CD4-positive, alpha-beta T cell treated with Interleukin-15 for 1 hour (primary cell): ENCODE data around the gene STAT5A.
"Not testable (repeated sequence)": the region's sequence is repeated elsewhere in the genome, so short reads cannot be mapped to it uniquely, and the experiment has no call there.

Experiments used
- DNase-seq: peaks from one replicate; pipeline ENCODE4 v3.0.0-alpha.2; 2020

Gene STAT5A

DNA sequence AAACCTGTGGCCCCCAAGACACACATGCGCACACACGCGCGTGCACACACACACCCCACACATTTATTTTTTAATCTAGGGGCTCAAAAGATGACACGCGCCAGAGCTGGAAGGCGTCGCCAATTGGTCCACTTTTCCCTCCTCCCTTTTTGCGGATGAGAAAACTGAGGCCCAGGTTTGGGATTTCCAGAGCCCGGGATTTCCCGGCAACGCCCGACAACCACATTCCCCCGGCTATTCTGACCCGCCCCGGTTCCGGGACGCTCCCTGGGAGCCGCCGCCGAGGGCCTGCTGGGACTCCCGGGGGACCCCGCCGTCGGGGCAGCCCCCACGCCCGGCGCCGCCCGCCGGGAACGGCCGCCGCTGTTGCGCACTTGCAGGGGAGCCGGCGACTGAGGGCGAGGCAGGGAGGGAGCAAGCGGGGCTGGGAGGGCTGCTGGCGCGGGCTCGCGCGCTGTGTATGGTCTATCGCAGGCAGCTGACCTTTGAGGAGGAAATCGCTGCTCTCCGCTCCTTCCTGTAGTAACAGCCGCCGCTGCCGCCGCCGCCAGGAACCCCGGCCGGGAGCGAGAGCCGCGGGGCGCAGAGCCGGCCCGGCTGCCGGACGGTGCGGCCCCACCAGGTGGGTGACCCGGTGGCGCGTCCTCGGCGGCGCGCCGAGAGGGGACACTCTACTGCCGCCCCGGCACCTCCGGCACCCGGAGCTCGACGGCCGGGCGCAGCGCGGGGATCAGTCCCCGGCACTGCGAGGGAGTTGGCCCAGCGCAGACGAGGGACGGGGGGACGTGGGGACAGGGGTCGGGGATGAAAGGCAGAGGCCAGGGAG, at the start of gene STAT5A:
Gene STAT5A, plus strand, starts transcription at position 522 of the 826 bp plus-strand sequence. CDS start 914 bp downstream, outside the sequence.
- peak; percentile 83 for DNase-seq

DNA sequence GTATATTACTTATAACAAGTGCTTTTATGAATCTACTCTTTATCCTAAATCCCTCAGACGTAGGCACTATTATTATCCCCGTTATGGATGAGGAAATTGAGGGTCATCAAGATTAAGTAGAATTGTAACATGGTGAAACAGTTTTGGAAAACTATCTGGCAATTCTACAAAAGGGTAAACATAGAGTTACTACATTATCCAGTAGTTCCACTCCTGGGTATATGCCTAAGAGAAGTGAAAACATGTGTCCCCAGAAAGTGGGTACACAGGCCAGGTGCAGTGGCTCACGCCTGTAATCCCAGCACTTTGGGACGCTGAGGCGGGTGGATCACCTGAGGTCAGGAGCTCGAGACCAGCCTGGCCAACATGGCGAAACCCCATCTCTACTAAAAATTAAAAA, 48.7 kb upstream of the STAT5A start:
- DNase-seq: not testable (repeated sequence)

GRCh38 chr17:42240201-42240600, 48.1 kb upstream of the STAT5A start:
- DNase-seq: no peak

GRCh38 chr17:42240863-42241262, 47.4 kb upstream of the STAT5A start:
- DNase-seq: not testable (repeated sequence)

- no peak for DNase-seq
These were observed 46.4 kb upstream of the STAT5A start for GRCh38 chr17:42241871-42242270.

DNA sequence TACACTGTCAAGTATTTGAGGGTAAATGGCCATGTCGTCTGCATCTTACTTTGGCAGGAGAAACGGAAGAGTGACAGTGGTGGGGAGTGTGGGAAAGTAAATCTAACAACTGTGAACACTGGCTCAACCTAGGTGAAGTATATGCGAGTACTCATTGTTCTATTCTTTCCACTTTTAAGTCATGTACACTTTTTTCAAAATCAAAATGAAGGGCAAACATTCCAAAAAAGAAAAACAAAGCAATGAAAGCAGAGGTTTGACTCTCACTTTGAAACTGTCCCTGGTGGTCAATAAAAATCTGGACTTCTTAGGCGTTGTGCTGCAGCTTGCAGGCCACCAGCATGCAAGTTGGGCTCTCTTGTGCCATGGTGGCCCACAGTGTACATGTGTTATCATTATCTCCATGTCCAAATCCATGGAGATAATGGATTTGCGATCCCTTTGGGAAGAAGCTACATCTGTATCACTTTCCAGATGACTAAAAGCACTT, 44.8 kb upstream of the STAT5A start:
- DNase-seq: no peak

DNA sequence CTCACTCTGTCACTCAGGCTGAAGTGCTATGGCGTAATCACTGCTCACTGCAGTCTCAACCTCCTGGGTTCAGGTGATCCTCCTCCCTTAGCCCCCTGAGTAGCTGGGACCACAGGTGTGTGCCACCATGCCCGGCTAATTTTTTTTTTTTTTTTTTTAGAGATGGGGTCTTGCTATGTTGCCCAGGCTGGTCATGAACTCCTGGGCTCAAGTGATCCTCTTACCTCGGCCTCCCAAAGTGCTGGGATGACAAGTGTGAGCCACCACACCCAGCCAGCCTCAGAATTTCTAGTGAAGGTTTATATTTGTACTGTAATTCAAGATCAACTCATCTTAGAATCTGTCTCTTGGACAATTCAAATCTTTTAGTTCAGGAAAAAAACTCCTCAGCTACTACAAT, 44.2 kb upstream of the STAT5A start:
- not testable (repeated sequence) for DNase-seq

GRCh38 chr17:42245183-42245582, 43.1 kb upstream of the STAT5A start:
- not testable (repeated sequence) for DNase-seq

DNA sequence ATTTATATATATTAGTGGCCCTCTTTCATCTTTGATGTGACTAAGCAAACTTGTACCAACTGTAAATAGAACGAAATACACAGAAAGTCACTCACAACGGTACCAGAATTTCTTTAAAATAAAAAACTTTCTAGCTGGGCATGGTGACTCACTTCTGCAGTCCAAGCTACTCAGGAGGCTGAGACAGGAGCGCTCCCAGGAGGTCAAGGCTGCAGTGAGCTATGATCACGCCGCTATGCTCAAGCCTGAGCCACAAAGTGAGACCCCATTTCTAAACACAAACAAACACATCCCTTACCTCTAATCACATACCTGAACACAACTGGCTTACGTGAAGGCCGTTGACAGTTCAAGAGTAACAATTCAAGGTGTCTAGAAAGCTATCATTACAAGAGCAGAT, 41.8 kb upstream of the STAT5A start:
- no peak for DNase-seq

DNA sequence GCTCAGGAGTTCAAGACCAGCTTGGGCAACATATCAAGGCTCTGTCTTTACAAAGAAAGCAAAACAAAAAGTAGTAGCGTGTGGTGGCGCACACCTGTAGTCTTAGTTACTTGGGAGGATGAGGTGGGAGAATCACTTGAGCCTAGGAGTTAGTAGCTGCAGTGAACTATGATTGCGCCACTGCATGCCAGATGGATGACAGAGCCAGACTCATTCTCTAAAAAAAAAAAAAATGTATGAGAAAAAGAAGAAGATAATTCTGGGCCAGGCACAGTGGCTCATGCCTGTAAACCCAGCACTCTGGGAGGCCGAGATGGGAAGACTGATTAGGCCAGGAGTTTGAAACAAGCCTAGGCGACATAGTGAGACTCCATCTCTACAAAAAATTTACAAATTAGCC, 40.6 kb upstream of the STAT5A start:
- no peak for DNase-seq

DNA sequence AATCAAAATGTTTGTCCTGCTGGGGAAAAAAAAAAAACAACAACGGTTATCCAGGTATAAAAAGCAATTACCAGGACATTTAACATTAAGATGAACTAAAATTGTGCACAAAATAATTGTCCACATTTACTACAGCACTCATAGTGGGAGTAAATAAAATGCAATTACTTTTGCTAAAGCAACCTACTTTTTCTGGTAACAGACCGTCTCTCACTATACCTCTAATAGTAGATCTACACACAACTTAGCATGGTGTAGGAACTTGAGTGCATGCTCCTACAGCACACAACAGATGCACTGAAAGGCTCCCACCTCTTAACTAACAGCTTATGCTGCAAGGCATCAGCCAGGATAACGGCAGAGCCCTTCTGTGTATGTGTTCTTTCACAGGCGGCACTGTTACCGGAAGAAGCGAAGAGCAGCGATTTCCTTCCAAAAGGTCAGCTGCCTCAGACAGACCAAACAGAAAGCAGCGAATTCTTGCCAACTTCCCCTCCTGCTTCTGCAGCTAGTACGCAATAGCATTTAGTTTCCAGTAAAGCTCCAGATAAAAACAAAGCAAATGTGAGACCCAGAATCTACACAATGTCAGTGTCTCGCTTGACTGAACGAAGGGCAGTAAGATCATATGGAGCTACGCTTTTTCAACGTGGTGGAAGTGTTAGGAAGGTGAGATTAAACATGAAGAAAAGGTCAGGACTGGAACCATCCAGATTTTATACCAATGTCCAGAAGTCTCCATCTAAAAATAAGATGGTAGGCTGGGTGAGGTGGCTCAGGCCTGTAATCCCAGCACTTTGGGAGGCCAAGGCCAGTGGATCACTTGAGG, 39.7 kb upstream of the STAT5A start:
- DNase-seq: peak; percentile 87

GRCh38 chr17:42249681-42250446, 38.4 kb upstream of the STAT5A start:
- DNase-seq: peak; percentile 72

GRCh38 chr17:42251115-42251514, 37.2 kb upstream of the STAT5A start:
- DNase-seq: no peak

GRCh38 chr17:42252597-42253550, 35.4 kb upstream of the STAT5A start:
- DNase-seq: no peak

GRCh38 chr17:42253578-42253977, 34.7 kb upstream of the STAT5A start:
- DNase-seq: no peak

- no peak for DNase-seq
These were observed 32.9 kb upstream of the STAT5A start for GRCh38 chr17:42255445-42255844.

DNA sequence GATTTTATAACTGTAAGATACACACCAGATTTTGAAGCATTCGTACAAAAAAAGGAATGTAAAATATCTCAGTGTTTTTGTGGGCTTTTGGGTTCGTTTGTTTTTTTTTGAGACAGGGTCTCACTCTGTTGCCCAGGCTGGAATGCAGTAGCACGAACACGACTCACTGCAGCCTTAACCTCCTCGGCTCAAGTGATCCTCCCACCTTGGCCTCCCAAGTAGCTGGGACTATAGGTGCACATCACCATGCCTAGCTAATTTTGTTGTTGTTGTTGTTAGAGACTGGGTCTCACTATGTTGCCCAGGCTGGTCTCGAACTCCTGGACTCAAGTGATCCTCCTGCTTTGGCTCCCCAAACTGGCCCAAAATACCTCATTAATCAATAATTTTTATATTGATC, 28.0 kb upstream of the STAT5A start:
- no peak for DNase-seq

GRCh38 chr17:42264366-42264765, 23.9 kb upstream of the STAT5A start:
- not testable (repeated sequence) for DNase-seq

DNA sequence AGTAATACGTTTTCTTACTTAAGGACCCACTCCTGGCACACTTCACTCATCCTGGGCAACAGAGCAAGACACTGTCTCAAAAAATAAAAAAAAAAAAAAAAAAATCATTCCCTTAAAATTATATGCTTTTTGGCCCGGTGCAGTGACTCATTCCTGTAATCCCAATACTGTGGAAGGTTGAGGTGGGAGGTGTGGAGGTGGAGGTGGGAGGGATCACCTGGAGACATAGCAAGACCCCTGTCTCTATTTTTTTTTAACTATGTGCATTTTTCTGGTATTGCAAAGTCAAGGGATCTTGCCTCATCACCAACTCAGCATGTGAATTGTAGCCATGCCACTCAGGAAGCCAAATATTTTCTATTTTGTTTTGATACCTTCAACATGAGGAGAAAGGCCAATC, 21.8 kb upstream of the STAT5A start:
- no peak for DNase-seq

GRCh38 chr17:42266918-42267766, 21.2 kb upstream of the STAT5A start:
- DNase-seq: peak; percentile 70

DNA sequence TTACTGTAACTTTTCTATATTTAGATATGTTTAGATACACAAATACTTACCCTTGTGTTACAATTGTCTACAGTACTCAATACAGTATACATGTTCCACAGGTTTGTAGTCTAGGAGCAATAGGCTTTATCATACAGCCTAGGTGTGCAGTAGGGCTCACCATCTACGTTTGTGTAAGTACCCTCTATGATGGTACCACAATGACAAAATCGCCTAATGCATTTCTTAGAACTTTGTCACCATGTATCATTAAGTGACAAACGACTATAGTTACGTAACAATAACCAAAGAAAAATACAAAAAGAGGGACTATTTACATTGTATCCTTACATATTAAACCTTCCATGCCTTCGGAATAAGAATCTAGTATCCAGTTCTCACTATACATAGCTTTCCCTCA, 20.1 kb upstream of the STAT5A start:
- DNase-seq: no peak
